Keratinocyte (primary cell): Measurements from ENCODE around the gene OTOP2. TPM values are rescaled to one million over a fixed set of nuclear protein-coding genes. Genes with fewer than 3 reads are reported as not detected.
"Not testable (repeated sequence)": the region's sequence is repeated elsewhere in the genome, so short reads cannot be mapped to it uniquely, and the experiment has no call there.

ENCODE experiments used
- DNase-seq: peaks from one replicate; pipeline ENCODE4 v3.0.0-alpha.2; 2011; ENCODE audit warnings: low read depth, missing footprints, low spot score
- FAIRE-seq: peaks from 2 replicates; lab custom pipeline; 2011; peaks lifted over from hg19 to GRCh38; lab: Jason Lieb, UNC
- H2AFZ ChIP-seq: 2 replicates; pipeline ENCODE4 v1.6.0; 2012; ENCODE audit warnings: low read length, control low read depth, inconsistent platforms; ENCODE audit not compliant: control insufficient read depth
- H3K27ac ChIP-seq: 2 replicates; pipeline ENCODE4 v1.5.1; 2011; ENCODE audit warnings: low read length; ENCODE audit not compliant: control insufficient read depth, insufficient read depth
- H3K27me3 ChIP-seq: 3 replicates; pipeline ENCODE4 v1.6.0; 2011; ENCODE audit warnings: low read length; ENCODE audit not compliant: control insufficient read depth, insufficient read depth; ENCODE audit errors: extremely low read depth
- H3K36me3 ChIP-seq, 2 experiments: 2 replicates in 1 of 2; 3 replicates in 1 of 2; pipeline ENCODE4 v1.5.1; 2011; ENCODE audit warnings: low read length in 2 of 2, mild to moderate bottlenecking in 1 of 2; ENCODE audit not compliant: control insufficient read depth in 2 of 2, insufficient read depth in 2 of 2; ENCODE audit errors: extremely low read depth in 1 of 2
- H3K4me1 ChIP-seq: 3 replicates; pipeline ENCODE4 v1.5.1; 2011; ENCODE audit warnings: low read length; ENCODE audit not compliant: control insufficient read depth, insufficient read depth; ENCODE audit errors: extremely low read depth
- H3K4me2 ChIP-seq: 3 replicates; pipeline ENCODE4 v1.6.0; 2011; ENCODE audit warnings: low read depth, low read length; ENCODE audit not compliant: control insufficient read depth, insufficient read depth; ENCODE audit errors: extremely low read depth
- H3K4me3 ChIP-seq, 3 experiments: fragments of 200-600 bp in 1 of 3; sonication (generic) in 1 of 3; 2 replicates in 2 of 3; 3 replicates in 1 of 3; pipeline ENCODE4 v1.5.1; 2011 to 2016; ENCODE audit warnings: low read length in 3 of 3, mild to moderate bottlenecking in 3 of 3, control low read depth in 2 of 3, inconsistent platforms in 1 of 3, low read depth in 1 of 3, mixed read lengths in 1 of 3, mixed run types in 1 of 3, moderate library complexity in 1 of 3; ENCODE audit not compliant: control insufficient read depth in 2 of 3, insufficient read depth in 2 of 3; ENCODE audit errors: extremely low read depth in 1 of 3
- H3K79me2 ChIP-seq: 2 replicates; pipeline ENCODE4 v1.6.0; 2012; ENCODE audit warnings: low read length; ENCODE audit not compliant: control insufficient read depth, insufficient read depth
- H3K9ac ChIP-seq: 3 replicates; pipeline ENCODE4 v1.6.0; 2011; ENCODE audit warnings: low read length; ENCODE audit not compliant: control insufficient read depth, insufficient read depth; ENCODE audit errors: extremely low read depth
- H3K9me1 ChIP-seq: 3 replicates; pipeline ENCODE4 v1.6.0; 2011; ENCODE audit warnings: low read length; ENCODE audit not compliant: control insufficient read depth, insufficient read depth; ENCODE audit errors: extremely low read depth
- H3K9me3 ChIP-seq: 2 replicates; pipeline ENCODE4 v1.5.1; 2012; ENCODE audit warnings: low read depth, low read length; ENCODE audit not compliant: control insufficient read depth
- H4K20me1 ChIP-seq: 3 replicates; pipeline ENCODE4 v1.6.0; 2011; ENCODE audit warnings: low read length; ENCODE audit not compliant: control insufficient read depth, insufficient read depth; ENCODE audit errors: extremely low read depth
- CTCF ChIP-seq, 3 experiments: IDR thresholded peaks in 1 of 3; conservative IDR thresholded peaks in 1 of 3; optimal IDR thresholded peaks in 1 of 3; 2 replicates in 2 of 3; 3 replicates in 1 of 3; pipeline versions ENCODE3 to v1.5.1; 2011; ENCODE audit warnings: low read length in 3 of 3, mild to moderate bottlenecking in 3 of 3, moderate library complexity in 2 of 3, control low read depth in 1 of 3, inconsistent platforms in 1 of 3; ENCODE audit not compliant: insufficient read depth in 2 of 3; ENCODE audit errors: extremely low read depth in 1 of 3
- EZH2 ChIP-seq: IDR thresholded peaks from one replicate; pipeline ENCODE4 v1.6.1; 2012; ENCODE audit warnings: inconsistent platforms, mild to moderate bottlenecking, low read length, moderate library complexity
- dilution Hi-C: fragments of 300-500 bp; cut with MboI; formaldehyde crosslinking; loops from one replicate; pipeline ENCODE4 v1.7.0; 2020; ENCODE audit warnings: low sequenced_read_pairs; ENCODE audit not compliant: extremely low pct_ligation_motif_present
- polyA plus RNA-seq, 5 experiments: library from polyadenylated mRNA; depleted of rRNA in 3 of 5; stranded (reverse) in 3 of 5; stranded (forward) in 1 of 5; unstranded in 1 of 5; fragments of >200 nt; gene quantifications; 1 replicate in 1 of 5; 2 replicates in 3 of 5; 3 replicates in 1 of 5; pipeline versions ENCODE4 v1.2.1 to v1.2.3, GENCODE V29; 2011 to 2012; ENCODE audit warnings: missing spikeins in 2 of 5, low read depth in 1 of 5, low replicate concordance in 1 of 5

The OTOP2 gene
- polyA plus RNA-seq, 1 donor (not counting 4 experiments of a cell fraction or from before 2014, with no cell fraction given): not detected

GRCh38 chr17:74964988-74965622 lies 41.0 kb downstream of the OTOP2 start:
- no peak for TF ChIP-seq EZH2
- Histone ChIP-seq H3K4me2 (no peak overlapping the region), H3K27me3 (no peaks in the 10 kb centered on the region), H3K4me3 (no peak overlapping the region), H3K9me1 (no peaks in the 10 kb centered on the region), H4K20me1 (no peaks in the 10 kb centered on the region), H3K9me3 (no peaks in the 10 kb centered on the region), H3K4me1 (peaks cover 17% of the 10 kb centered on the region), H3K9ac (no peak overlapping the region), H3K36me3 (no peaks in the 10 kb centered on the region), H3K79me2 (no peaks in the 10 kb centered on the region), H3K27ac (no peak overlapping the region), H2AFZ (no peak overlapping the region)
- dilution Hi-C loops: no loop called here
- FAIRE-seq (peak; percentile 17), DNase-seq (no peak)

- H3K4me3 ChIP-seq: no peak overlapping the region
- no peak overlapping the region for H3K27ac ChIP-seq
- H3K9me3 ChIP-seq: no peaks in the 10 kb centered on the region
- H3K4me1 ChIP-seq: peaks cover 14% of the 10 kb centered on the region
- dilution Hi-C loops: no loop called here
- DNase-seq (no peak), FAIRE-seq (no peak)
- TF ChIP-seq CTCF (optimal IDR thresholded peaks at IDR 0.05 in 1 of 3, IDR thresholded peaks at IDR 0.05 in 1 of 3, conservative IDR thresholded peaks at IDR 0.05 in 1 of 3; ENCODE audit: extremely low read depth in 1 of 3, insufficient read depth in 2 of 3, low read length in 3 of 3) (no peak), EZH2 (no peak)
- no peak overlapping the region for H2AFZ ChIP-seq
- no peaks in the 10 kb centered on the region for H4K20me1 ChIP-seq
- H3K9ac ChIP-seq: no peak overlapping the region
- no peaks in the 10 kb centered on the region for H3K36me3 ChIP-seq
- H3K79me2 ChIP-seq: no peaks in the 10 kb centered on the region
- H3K4me2 ChIP-seq: no peak overlapping the region
- H3K27me3 ChIP-seq: peaks cover 26% of the 10 kb centered on the region
- H3K9me1 ChIP-seq: no peaks in the 10 kb centered on the region
Measured at GRCh38 chr17:74968361-74968780, 44.3 kb downstream of the OTOP2 start.

GRCh38 chr17:74969501-74969900 lies 45.4 kb downstream of the OTOP2 start:
- dilution Hi-C loops, H3K36me3 ChIP-seq, H3K9me3 ChIP-seq, H3K9ac ChIP-seq, H3K4me2 ChIP-seq, H3K79me2 ChIP-seq, H2AFZ ChIP-seq, FAIRE-seq, H3K27ac ChIP-seq, H3K9me1 ChIP-seq, H4K20me1 ChIP-seq, H3K4me3 ChIP-seq, DNase-seq: not testable (repeated sequence)
- Histone ChIP-seq H3K4me1 (peaks cover 14% of the 10 kb centered on the region), H3K27me3 (peaks cover 30% of the 10 kb centered on the region)
